PC-3 (cell line): Measurements from ENCODE around the gene ATXN10. TPM values are rescaled to one million over a fixed set of nuclear protein-coding genes. Genes with fewer than 3 reads are reported as not detected.

ENCODE experiments used
- ATAC-seq: fragments of 200-7000 bp; cut with Tn5 transposase; 2 replicates; pipeline ENCODE4 v1.9.1; 2020; ENCODE audit warnings: mild to moderate bottlenecking, moderate library complexity
- BruUV-seq: library from RNA; stranded (reverse); fragments of 400-500 nt; replicated peaks from 2 replicates; lab custom pipeline; 2021; lab: Mats Ljungman, UMichigan
- CTCF ChIA-PET: fragments of 300-600 bp; sonication (Branson Sonifier 250); formaldehyde crosslinking; loops from one replicate; lab custom pipeline; 2022; ENCODE audit warnings: antibody characterized with exemption; lab: Charles Lee
- POLR2A ChIA-PET: fragments of 300-600 bp; sonication (Branson Sonifier 250); formaldehyde crosslinking; loops from one replicate; lab custom pipeline; 2022; ENCODE audit warnings: antibody characterized with exemption; ENCODE audit not compliant: unreplicated experiment; lab: Charles Lee
- DNase-seq: peaks from one replicate; pipeline ENCODE4 v3.0.0-alpha.2; 2015
- H2AFZ ChIP-seq: fragments of 300-600 bp; sonication (generic); 2 replicates; pipeline ENCODE4 v1.6.0; 2016; ENCODE audit warnings: antibody characterized with exemption, low read length
- H3F3A ChIP-seq: fragments of 300-600 bp; sonication (generic); one replicate; pipeline ENCODE4 v1.6.0; 2017; ENCODE audit warnings: antibody characterized with exemption, low read length, control low read depth, mild to moderate bottlenecking; ENCODE audit not compliant: unreplicated experiment
- H3K27ac ChIP-seq: fragments of 300-600 bp; sonication (generic); 2 replicates; pipeline ENCODE4 v1.5.1; 2016; ENCODE audit warnings: mild to moderate bottlenecking, low read length
- H3K27me3 ChIP-seq: fragments of 300-600 bp; sonication (generic); 2 replicates; pipeline ENCODE4 v1.6.1; 2016; ENCODE audit warnings: low read length, mixed read lengths
- H3K36me3 ChIP-seq: fragments of 300-600 bp; sonication (generic); 2 replicates; pipeline ENCODE4 v1.6.1; 2016; ENCODE audit warnings: low read depth, mixed run types, low read length, mixed read lengths
- H3K4me1 ChIP-seq: fragments of 300-600 bp; sonication (generic); 2 replicates; pipeline ENCODE4 v1.5.1; 2016; ENCODE audit warnings: low read length; ENCODE audit not compliant: insufficient read depth
- H3K4me2 ChIP-seq: fragments of 300-600 bp; sonication (generic); 2 replicates; pipeline ENCODE4 v1.6.0; 2016; ENCODE audit warnings: low read length
- H3K4me3 ChIP-seq: fragments of 300-600 bp; sonication (generic); 2 replicates; pipeline ENCODE4 v1.5.1; 2016; ENCODE audit warnings: mild to moderate bottlenecking, low read length, mixed read lengths
- H3K79me2 ChIP-seq: fragments of 300-600 bp; sonication (generic); 2 replicates; pipeline ENCODE4 v1.6.1; 2017; ENCODE audit warnings: low read length, mixed read lengths
- H3K9ac ChIP-seq: fragments of 300-600 bp; sonication (generic); 2 replicates; pipeline ENCODE4 v1.6.0; 2016; ENCODE audit warnings: mild to moderate bottlenecking, low read length
- H3K9me2 ChIP-seq: fragments of 300-600 bp; sonication (generic); replicated peaks from 2 replicates; pipeline ENCODE4 v1.6.1; 2016; ENCODE audit warnings: mixed run types, low read length, mixed read lengths
- H3K9me3 ChIP-seq: fragments of 300-600 bp; sonication (generic); 2 replicates; pipeline ENCODE4 v1.6.1; 2016; ENCODE audit warnings: low read length, mixed read lengths
- H4K20me1 ChIP-seq: fragments of 300-600 bp; sonication (generic); 2 replicates; pipeline ENCODE4 v1.6.1; 2016; ENCODE audit warnings: low read length, mixed read lengths
- EZH2 ChIP-seq: fragments of 300-600 bp; sonication (generic); IDR thresholded peaks from one replicate; pipeline ENCODE4 v1.6.1; 2017; ENCODE audit warnings: antibody characterized with exemption, mild to moderate bottlenecking, low read length; ENCODE audit not compliant: unreplicated experiment
- EZH2phosphoT487 ChIP-seq: fragments of 300-600 bp; sonication (generic); IDR thresholded peaks from 2 replicates; pipeline ENCODE4 v1.6.1; 2018; ENCODE audit warnings: mild to moderate bottlenecking, antibody characterized with exemption, low read length, borderline replicate concordance
- intact Hi-C: fragments of 100-400 bp; cut with micrococcal nuclease; formaldehyde crosslinking; loops from 2 replicates; pipeline ENCODE4 v1.9.0; 2023
- total RNA-seq: library from RNA; depleted of rRNA; stranded (reverse); fragments of >200 nt; gene quantifications from 2 replicates; pipeline ENCODE4 v1.2.3, GENCODE V29; 2014
- TF ChIP-seq, protein P1 (sequence below): fragments of 300-600 bp; sonication (generic); conservative IDR thresholded peaks from 2 replicates; pipeline ENCODE4 v1.5.1; 2017; ENCODE audit warnings: antibody characterized with exemption, low read depth, mild to moderate bottlenecking, low read length

The ATXN10 gene
- total RNA-seq, 1 experiment from 2014 or later: 40.6 TPM

DNA sequence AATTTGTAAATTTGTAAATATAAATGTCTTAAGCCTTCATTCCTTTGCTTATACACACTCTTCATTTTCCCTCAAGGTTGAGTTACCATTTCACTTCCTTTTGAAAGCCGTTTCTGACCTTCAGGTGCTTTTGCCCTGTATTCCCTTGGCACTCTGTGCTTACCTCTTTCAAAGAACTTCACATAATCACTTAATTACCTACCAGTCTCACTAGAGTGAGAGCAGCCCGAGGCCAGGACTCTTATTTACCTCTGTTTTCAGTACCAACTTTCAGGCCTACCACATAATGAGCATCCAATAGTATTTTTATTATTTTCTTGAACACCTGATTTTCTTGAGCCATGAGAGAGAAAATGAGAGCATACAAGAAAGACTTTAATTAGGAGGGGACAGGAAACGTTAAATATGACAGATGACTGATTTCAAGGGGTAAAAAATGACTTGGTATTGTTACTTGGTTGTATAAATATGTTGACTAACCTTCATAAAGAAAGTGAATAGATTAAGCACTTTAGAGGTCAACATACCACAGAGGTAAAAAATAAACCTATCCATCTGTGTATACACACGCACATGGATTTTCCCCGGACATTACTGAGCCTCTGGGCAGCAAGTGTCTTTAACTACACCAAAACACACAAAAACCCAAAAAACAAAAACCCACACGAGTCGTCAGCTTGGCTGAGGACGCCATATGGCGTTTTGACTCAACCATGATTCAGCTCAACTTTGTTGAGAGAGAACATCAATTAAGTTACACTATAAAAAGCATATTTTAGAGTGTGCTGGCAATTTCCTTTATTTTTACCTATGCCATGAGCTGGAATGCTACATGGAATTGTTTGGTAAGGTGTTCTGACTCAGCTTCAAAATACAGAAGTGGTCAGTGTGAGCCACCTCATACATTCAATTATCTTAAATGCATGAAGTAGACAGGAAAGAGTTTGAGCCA, 7.6 kb downstream of the ATXN10 start:
- Histone ChIP-seq H3K9me2 (no peaks in the 10 kb centered on the region), H3K4me1 (peaks cover 69% of the 10 kb centered on the region), H3F3A (peaks cover 14% of the 10 kb centered on the region), H3K9me3 (no peaks in the 10 kb centered on the region), H2AFZ (no peak overlapping the region), H3K9ac (peak overlapping the region; percentile 81), H3K36me3 (peaks cover 7% of the 10 kb centered on the region; the same call in 1 of the 2 replicates), H3K79me2 (peaks cover 87% of the 10 kb centered on the region), H3K27me3 (no peaks in the 10 kb centered on the region), H3K27ac (peak overlapping the region; percentile 98), H3K4me3 (peak overlapping the region; percentile 49; the same call in 1 of the 2 replicates), H4K20me1 (no peaks in the 10 kb centered on the region), H3K4me2 (peak overlapping the region; percentile 76)
- ATAC-seq (peak; percentile 78), DNase-seq (peak; percentile 95)
- POLR2A ChIA-PET: interaction anchor here (0.6 to 0.8 kb wide), 3 partner anchors 9 to 376 kb away, joined by 3 to 6 read pairs (median 3); no protein-coding TSS in a partner anchor
- BruUV-seq: TSS peak; percentile 42
- no peak for TF ChIP-seq EZH2
- TF ChIP-seq EZH2phosphoT487: no peak
- TF ChIP-seq, protein P1, sequence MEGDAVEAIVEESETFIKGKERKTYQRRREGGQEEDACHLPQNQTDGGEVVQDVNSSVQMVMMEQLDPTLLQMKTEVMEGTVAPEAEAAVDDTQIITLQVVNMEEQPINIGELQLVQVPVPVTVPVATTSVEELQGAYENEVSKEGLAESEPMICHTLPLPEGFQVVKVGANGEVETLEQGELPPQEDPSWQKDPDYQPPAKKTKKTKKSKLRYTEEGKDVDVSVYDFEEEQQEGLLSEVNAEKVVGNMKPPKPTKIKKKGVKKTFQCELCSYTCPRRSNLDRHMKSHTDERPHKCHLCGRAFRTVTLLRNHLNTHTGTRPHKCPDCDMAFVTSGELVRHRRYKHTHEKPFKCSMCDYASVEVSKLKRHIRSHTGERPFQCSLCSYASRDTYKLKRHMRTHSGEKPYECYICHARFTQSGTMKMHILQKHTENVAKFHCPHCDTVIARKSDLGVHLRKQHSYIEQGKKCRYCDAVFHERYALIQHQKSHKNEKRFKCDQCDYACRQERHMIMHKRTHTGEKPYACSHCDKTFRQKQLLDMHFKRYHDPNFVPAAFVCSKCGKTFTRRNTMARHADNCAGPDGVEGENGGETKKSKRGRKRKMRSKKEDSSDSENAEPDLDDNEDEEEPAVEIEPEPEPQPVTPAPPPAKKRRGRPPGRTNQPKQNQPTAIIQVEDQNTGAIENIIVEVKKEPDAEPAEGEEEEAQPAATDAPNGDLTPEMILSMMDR: no peak
- intact Hi-C loops: loop anchor here (1.0 kb wide), 1 partner anchor 9 kb away; no protein-coding TSS in a partner anchor
- CTCF ChIA-PET: interaction anchor here (0.7 kb wide), 1 partner anchor 298 kb away, joined by 10 read pairs; the partner anchor contains the start of gene WNT7B

GRCh38 chr22:45680932-45681700, 9.5 kb downstream of the ATXN10 start:
- peaks cover 85% of the 10 kb centered on the region for H3K4me1 ChIP-seq
- H3K79me2 ChIP-seq: peaks cover 87% of the 10 kb centered on the region

More at GRCh38 chr22:45680932-45681700, 9.5 kb downstream of the ATXN10 start:
- no peaks in the 10 kb centered on the region for H3K9me3 ChIP-seq
- peak overlapping the region; percentile 74 for H3K9ac ChIP-seq
- no peak overlapping the region for H2AFZ ChIP-seq
- ChIA-PET CTCF (no interaction called here), POLR2A (interaction anchor here (0.6 kb wide), 1 partner anchor 9 kb away, joined by 3 read pairs; the partner anchor contains the start of gene ATXN10)
- peak overlapping the region; percentile 76 for H3K4me2 ChIP-seq
- TF ChIP-seq EZH2phosphoT487: no peak
- no peak for TF ChIP-seq EZH2
- TF ChIP-seq, protein P1: no peak
- no peaks in the 10 kb centered on the region for H3K9me2 ChIP-seq
- DNase-seq (peak; percentile 83), ATAC-seq (peak; percentile 29)
- peak overlapping the region; percentile 42; the same call in 1 of the 2 replicates for H3K4me3 ChIP-seq
- no peaks in the 10 kb centered on the region for H3K27me3 ChIP-seq
- peaks cover 14% of the 10 kb centered on the region for H3F3A ChIP-seq
- H4K20me1 ChIP-seq: no peaks in the 10 kb centered on the region
- H3K36me3 ChIP-seq: no peaks in the 10 kb centered on the region
- peak overlapping the region; percentile 98 for H3K27ac ChIP-seq
- BruUV-seq: TSS peak; percentile 30
- intact Hi-C loops: loop anchor here (10.0 kb wide), 1 partner anchor 124 kb away; no protein-coding TSS in a partner anchor
